ENCODE results near the gene SH2D4B. TPM values are rescaled to one million over a fixed set of nuclear protein-coding genes. Genes with fewer than 3 reads are reported as not detected.

The SH2D4B gene
- under 1 TPM in 1 of 2 donors, not detected in 1; 0.92 TPM for total RNA-seq

- no peaks in the 10 kb centered on the region for H3K27me3 ChIP-seq (replicated peaks; ENCODE audit: insufficient read depth)
- no peaks in the 10 kb centered on the region for H3K36me3 ChIP-seq
- no peaks in the 10 kb centered on the region for H3K4me1 ChIP-seq (ENCODE audit: control insufficient read depth in 1 of 2, low read depth in 2 of 2)
- DNase-seq (ENCODE audit: low spot score) (no peak), ATAC-seq (ENCODE audit: insufficient number of reproducible peaks, low FRiP score, low read depth) (no peak)
- no peak within 1 kb of the TSS for H3K27ac ChIP-seq
- TF ChIP-seq CTCF (IDR thresholded peaks at IDR 0.05), result no peak
- no peaks in the 10 kb centered on the region for H3K9me3 ChIP-seq
- H3K4me3 ChIP-seq, result no peak within 1 kb of the TSS
Measured at GRCh38 chr10:80537736-80538480, at the start of gene SH2D4B. Gene SH2D4B, plus strand, starts transcription at chr10:80537902. Its CDS starts 430 bp downstream, at chr10:80538332.

- Histone ChIP-seq H3K27ac (no peak overlapping the region), H3K36me3 (no peaks in the 10 kb centered on the region), H3K9me3 (no peaks in the 10 kb centered on the region), H3K27me3 (replicated peaks; ENCODE audit: insufficient read depth) (no peaks in the 10 kb centered on the region), H3K4me3 (no peak overlapping the region), H3K4me1 (ENCODE audit: control insufficient read depth in 1 of 2, low read depth in 2 of 2) (peaks cover 13 to 28% of the 10 kb centered on the region in 2 donors)
- ATAC-seq (ENCODE audit: insufficient number of reproducible peaks, low FRiP score, low read depth), result no peak
- TF ChIP-seq CTCF (IDR thresholded peaks at IDR 0.05), result no peak
- no peak for DNase-seq (ENCODE audit: low spot score)
Measured at GRCh38 chr10:80488539-80489066, 49.1 kb upstream of the SH2D4B start.

- Histone ChIP-seq H3K36me3 (no peaks in the 10 kb centered on the region), H3K9me3 (no peaks in the 10 kb centered on the region), H3K27me3 (replicated peaks; ENCODE audit: insufficient read depth) (no peaks in the 10 kb centered on the region), H3K4me1 (ENCODE audit: control insufficient read depth in 1 of 2, low read depth in 2 of 2) (peaks cover 22 to 37% of the 10 kb centered on the region in 2 donors), H3K4me3 (no peak overlapping the region), H3K27ac (no peak overlapping the region)
- ATAC-seq (ENCODE audit: insufficient number of reproducible peaks, low FRiP score, low read depth) (no peak), DNase-seq (ENCODE audit: low spot score) (no peak)
- TF ChIP-seq CTCF (IDR thresholded peaks at IDR 0.05), result no peak
Measured at GRCh38 chr10:80489371-80490112, 48.2 kb upstream of the SH2D4B start.

GRCh38 chr10:80491251-80492102 lies 46.2 kb upstream of the SH2D4B start:
- no peaks in the 10 kb centered on the region for H3K27me3 ChIP-seq (replicated peaks; ENCODE audit: insufficient read depth)
- no peak overlapping the region for H3K27ac ChIP-seq
- no peak for ATAC-seq (ENCODE audit: insufficient number of reproducible peaks, low FRiP score, low read depth)
- no peak for TF ChIP-seq CTCF (IDR thresholded peaks at IDR 0.05)
- no peaks in the 10 kb centered on the region for H3K9me3 ChIP-seq
- no peaks in the 10 kb centered on the region for H3K36me3 ChIP-seq
- H3K4me1 ChIP-seq (ENCODE audit: control insufficient read depth in 1 of 2, low read depth in 2 of 2), result peaks cover 23 to 40% of the 10 kb centered on the region in 2 donors
- no peak for DNase-seq (ENCODE audit: low spot score)
- no peak overlapping the region for H3K4me3 ChIP-seq
